Breast epithelium (tissue), 4 donors: Measurements from ENCODE around the gene YBX1. TPM values are rescaled to one million over a fixed set of nuclear protein-coding genes. Genes with fewer than 3 reads are reported as not detected.
A peak's percentile ranks its signal among the peaks of the same experiment; 100 is the strongest.

Source experiments
- DNase-seq, 2 donors: peaks; one replicate each; pipeline ENCODE4 v3.0.0-alpha.2; 2019; ENCODE audit warnings: low spot score in 2 of 2
- H3K27ac ChIP-seq, 2 donors: fragments of 200-600 bp; sonication (generic) in 1 of 2; one replicate each; pipeline ENCODE4 v1.5.1; 2016 to 2019; ENCODE audit warnings: mild to moderate bottlenecking in 1 of 2
- H3K27me3 ChIP-seq, 2 donors: fragments of 200-600 bp; sonication (generic) in 1 of 2; one replicate each; pipeline versions ENCODE4 v1.5.1 to v1.6.0; 2017 to 2019; ENCODE audit warnings: control low read depth in 1 of 2, mild to moderate bottlenecking in 1 of 2
- H3K36me3 ChIP-seq: fragments of 200-600 bp; one replicate; pipeline ENCODE4 v1.5.1; 2019
- H3K4me1 ChIP-seq, 2 donors: fragments of 200-600 bp; sonication (generic); one replicate each; pipeline ENCODE4 v1.5.1; 2016 to 2019; ENCODE audit warnings: control low read depth in 1 of 2
- H3K4me3 ChIP-seq, 3 donors: fragments of 200-600 bp; sonication (generic); 1 replicate in 2 of 3; 2 replicates in 1 of 3; pipeline ENCODE4 v1.5.1; 2016 to 2019; ENCODE audit warnings: mild to moderate bottlenecking in 3 of 3, moderate library complexity in 2 of 3
- H3K9me3 ChIP-seq, 2 donors: fragments of 200-600 bp; sonication (generic) in 1 of 2; one replicate each; pipeline ENCODE4 v1.5.1; 2016 to 2019; ENCODE audit warnings: control low read depth in 1 of 2
- CTCF ChIP-seq, 3 donors: fragments of 450-650 bp; IDR thresholded peaks; one replicate each; pipeline ENCODE4 v1.5.1; 2016 to 2017; ENCODE audit warnings: antibody characterized with exemption in 3 of 3, mild to moderate bottlenecking in 3 of 3, moderate library complexity in 3 of 3
- POLR2A ChIP-seq: fragments of 450-650 bp; IDR thresholded peaks from one replicate; pipeline ENCODE4 v1.6.1; 2016; ENCODE audit warnings: antibody characterized with exemption, mild to moderate bottlenecking, moderate library complexity
- POLR2AphosphoS5 ChIP-seq, 3 donors: sonication (generic); formaldehyde crosslinking; IDR thresholded peaks; one replicate each; pipeline ENCODE4 v1.6.1; 2017; ENCODE audit warnings: antibody characterized with exemption in 3 of 3
- intact Hi-C: fragments of 100-400 bp; cut with DNase I; formaldehyde crosslinking; loops from one replicate; pipeline ENCODE4 v1.15.1; 2023; ENCODE audit warnings: low total_unique reads
- total RNA-seq, 3 donors: library from RNA; depleted of rRNA; stranded (reverse); fragments of >200 nt; gene quantifications; one replicate each; pipeline ENCODE4 v1.1.0, GENCODE V29; 2016

Gene YBX1
- total RNA-seq, 3 donors from 2014 or later, result 332 to 694 (median 485) TPM

GRCh38 chr1:42684139-42684538 lies 1.9 kb downstream of the YBX1 start:
- Histone ChIP-seq H3K9me3 (no peaks in the 10 kb centered on the region), H3K4me3 (peak overlapping the region in 2 of 3 donors; percentile 66 to 80), H3K36me3 (no peaks in the 10 kb centered on the region), H3K27ac (no peak overlapping the region), H3K4me1 (peaks cover 7 to 15% of the 10 kb centered on the region in 2 donors), H3K27me3 (no peaks in the 10 kb centered on the region)
- TF ChIP-seq CTCF (IDR thresholded peaks at IDR 0.05) (no peak), POLR2A (no peak), POLR2AphosphoS5 (IDR thresholded peaks at IDR 0.05) (no peak)
- DNase-seq, result no peak
- intact Hi-C loops, result no loop called here

- intact Hi-C loops, result no loop called here
- TF ChIP-seq CTCF (IDR thresholded peaks at IDR 0.05), result no peak
- TF ChIP-seq POLR2A, result no peak
- TF ChIP-seq POLR2AphosphoS5 (IDR thresholded peaks at IDR 0.05), result no peak
These were observed 4.2 kb downstream of the YBX1 start for GRCh38 chr1:42686418-42686817.

GRCh38 chr1:42689912-42690311 lies 7.7 kb downstream of the YBX1 start:
- DNase-seq, result no peak
- intact Hi-C loops, result no loop called here
- H3K27me3 ChIP-seq, result no peaks in the 10 kb centered on the region
- no peaks in the 10 kb centered on the region for H3K36me3 ChIP-seq
- H3K4me1 ChIP-seq, result no peaks in the 10 kb centered on the region
- TF ChIP-seq CTCF (IDR thresholded peaks at IDR 0.05), result no peak
- no peak for TF ChIP-seq POLR2A
- TF ChIP-seq POLR2AphosphoS5 (IDR thresholded peaks at IDR 0.05), result no peak
- H3K9me3 ChIP-seq, result no peaks in the 10 kb centered on the region
- no peak overlapping the region for H3K27ac ChIP-seq
- H3K4me3 ChIP-seq, result no peak overlapping the region

More at GRCh38 chr1:42686418-42686817, 4.2 kb downstream of the YBX1 start:
- DNase-seq, result no peak
- no peaks in the 10 kb centered on the region for H3K27me3 ChIP-seq
- peak overlapping the region in 1 of 3 donors; percentile 7 for H3K4me3 ChIP-seq
- peaks cover 7 to 15% of the 10 kb centered on the region in 2 donors for H3K4me1 ChIP-seq
- no peaks in the 10 kb centered on the region for H3K9me3 ChIP-seq
- no peaks in the 10 kb centered on the region for H3K36me3 ChIP-seq
- no peak overlapping the region for H3K27ac ChIP-seq

GRCh38 chr1:42690477-42691156 lies 8.4 kb downstream of the YBX1 start:
- H3K27ac ChIP-seq, result no peak overlapping the region
- no peak overlapping the region for H3K4me3 ChIP-seq
- H3K36me3 ChIP-seq, result no peaks in the 10 kb centered on the region
- TF ChIP-seq CTCF (IDR thresholded peaks at IDR 0.05) (no peak), POLR2A (no peak), POLR2AphosphoS5 (IDR thresholded peaks at IDR 0.05) (no peak)
- no peaks in the 10 kb centered on the region for H3K9me3 ChIP-seq
- H3K4me1 ChIP-seq, result no peaks in the 10 kb centered on the region
- H3K27me3 ChIP-seq, result no peaks in the 10 kb centered on the region
- no peak for DNase-seq
- intact Hi-C loops, result no loop called here

GRCh38 chr1:42691157-42691498 lies 8.9 kb downstream of the YBX1 start:
- no peak overlapping the region for H3K27ac ChIP-seq
- no peak for TF ChIP-seq CTCF (IDR thresholded peaks at IDR 0.05)
- TF ChIP-seq POLR2A, result no peak
- TF ChIP-seq POLR2AphosphoS5 (IDR thresholded peaks at IDR 0.05), result no peak
- no peaks in the 10 kb centered on the region for H3K27me3 ChIP-seq
- H3K36me3 ChIP-seq, result no peaks in the 10 kb centered on the region
- no peaks in the 10 kb centered on the region for H3K4me1 ChIP-seq
- H3K4me3 ChIP-seq, result no peak overlapping the region
- no peak for DNase-seq
- intact Hi-C loops, result no loop called here
- H3K9me3 ChIP-seq, result no peaks in the 10 kb centered on the region
